Peyer's patch (tissue), 4 donors: ENCODE results near the gene PCDH1.

Experiments
- CTCF ChIP-seq, 6 experiments: fragments of 450-650 bp in 4 of 6; fragments of 200-600 bp in 2 of 6; sonication (generic) in 1 of 6; IDR thresholded peaks; one replicate each; pipeline ENCODE4 v1.5.1; 2017 to 2019; ENCODE audit warnings: antibody characterized with exemption in 6 of 6, mild to moderate bottlenecking in 3 of 6, moderate library complexity in 1 of 6
- POLR2A ChIP-seq, 2 donors: fragments of 450-650 bp; IDR thresholded peaks; one replicate each; pipeline ENCODE4 v1.5.1; 2017; ENCODE audit warnings: antibody characterized with exemption in 2 of 2, mild to moderate bottlenecking in 2 of 2, moderate library complexity in 2 of 2

DNA sequence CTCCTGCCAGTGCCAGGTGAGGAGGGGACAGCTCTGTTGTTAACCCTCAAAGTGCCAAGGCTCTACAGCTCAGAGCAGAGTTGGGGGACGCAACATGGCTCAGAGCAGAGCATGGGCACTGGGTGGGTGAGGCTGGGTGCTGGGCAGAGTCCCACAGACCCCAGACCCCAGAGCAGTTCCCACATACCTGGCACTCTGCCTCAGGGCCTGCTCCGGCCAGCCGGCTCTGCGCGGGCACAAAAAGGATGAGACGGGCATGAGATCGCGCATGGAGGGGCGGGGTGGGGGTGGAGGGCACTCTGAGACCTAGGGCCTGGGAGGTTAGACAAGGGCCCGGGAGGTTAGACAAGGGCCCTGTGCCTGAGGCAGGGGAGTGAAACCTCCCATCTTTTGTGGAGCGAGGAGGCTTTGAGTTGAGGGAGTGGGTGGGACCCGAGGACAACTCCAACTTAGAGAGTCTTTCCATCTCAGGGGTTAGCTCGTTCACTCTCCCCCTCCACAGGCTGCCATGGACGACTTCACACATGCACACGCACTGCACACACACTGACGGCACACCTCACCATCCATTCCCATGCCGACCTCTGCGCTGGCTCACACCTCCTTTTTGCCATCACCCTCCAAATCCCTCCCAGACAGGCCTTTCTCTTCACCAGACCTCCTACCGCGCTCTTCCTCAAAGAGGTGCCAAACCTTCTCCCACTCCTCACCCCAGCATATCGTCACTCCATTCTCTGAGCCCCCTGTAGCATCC lies 22.0 kb downstream of the PCDH1 start:
- TF ChIP-seq CTCF (IDR thresholded peaks at IDR 0.05) (no peak), POLR2A (IDR thresholded peaks at IDR 0.05) (no peak)
